ENCODE results near the gene UBL4B. TPM values are rescaled to one million over a fixed set of nuclear protein-coding genes. Genes with fewer than 3 reads are reported as not detected.
A peak's percentile ranks its signal among the peaks of the same experiment; 100 is the strongest.

Gene UBL4B
- total RNA-seq, 6 experiments from 2014 or later, result not detected

DNA sequence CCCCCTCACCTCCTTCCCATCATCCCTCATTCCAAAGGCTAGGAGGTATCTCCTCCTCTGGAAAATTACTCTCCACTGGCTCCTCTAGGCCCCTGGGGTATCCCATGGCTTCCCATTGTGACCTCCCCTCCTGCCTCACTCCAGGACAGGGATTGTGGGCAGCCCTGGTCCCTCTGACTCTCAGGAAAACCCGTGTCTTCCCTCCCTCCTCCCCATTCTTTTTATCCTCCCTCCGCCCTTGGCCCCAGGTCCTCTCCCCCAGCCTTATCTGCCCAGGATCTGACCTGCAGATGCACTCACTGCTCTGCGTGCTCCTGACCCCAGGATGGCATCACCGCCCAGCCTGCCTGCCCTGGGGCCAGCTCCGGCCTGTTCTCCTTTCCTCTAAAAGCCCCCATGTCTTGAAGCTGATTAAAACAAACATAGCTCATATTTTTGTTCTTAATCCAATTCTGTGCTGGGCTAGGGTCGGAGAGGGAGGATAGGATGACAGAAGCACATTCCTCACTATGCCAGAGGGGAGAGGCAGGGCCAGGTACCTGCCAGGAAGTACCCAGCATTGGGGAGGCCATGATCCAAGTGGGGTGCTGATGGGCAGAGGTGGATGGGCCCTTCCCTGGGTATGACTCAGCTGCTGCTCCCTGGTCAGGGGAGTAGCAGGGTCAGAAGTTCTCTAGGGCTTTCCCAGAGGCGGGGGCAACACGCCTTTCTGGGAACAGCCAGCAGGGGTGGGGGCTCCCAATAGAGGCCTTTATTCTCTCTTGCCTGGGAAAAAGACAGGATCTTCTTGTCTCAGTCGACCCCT lies 13.8 kb upstream of the UBL4B start:
- Histone ChIP-seq H3K27ac (no peak overlapping the region), H3K4me3 (no peak overlapping the region), H3K27me3 (no peaks in the 10 kb centered on the region), H3K9me3 (no peaks in the 10 kb centered on the region), H3K36me3 (no peaks in the 10 kb centered on the region), H3K4me1 (peaks cover 0 to 19% (median 1%) of the 10 kb centered on the region in 4 donors)
- DNase-seq, result peak in 1 of 3 donors; percentile 76
- peak; percentile 22 to 90 (median 46) for ATAC-seq
- 53% methylated on average over 6 of the region's 9 CpGs for WGBS (ENCODE audit: insufficient coverage, low coverage, low lambda C conversion rate, missing lambda C conversion rate)
- intact Hi-C loops (cut with DNase I), result no loop called here
- no peak for TF ChIP-seq POLR2A (IDR thresholded peaks at IDR 0.05)
- TF ChIP-seq, protein P1, sequence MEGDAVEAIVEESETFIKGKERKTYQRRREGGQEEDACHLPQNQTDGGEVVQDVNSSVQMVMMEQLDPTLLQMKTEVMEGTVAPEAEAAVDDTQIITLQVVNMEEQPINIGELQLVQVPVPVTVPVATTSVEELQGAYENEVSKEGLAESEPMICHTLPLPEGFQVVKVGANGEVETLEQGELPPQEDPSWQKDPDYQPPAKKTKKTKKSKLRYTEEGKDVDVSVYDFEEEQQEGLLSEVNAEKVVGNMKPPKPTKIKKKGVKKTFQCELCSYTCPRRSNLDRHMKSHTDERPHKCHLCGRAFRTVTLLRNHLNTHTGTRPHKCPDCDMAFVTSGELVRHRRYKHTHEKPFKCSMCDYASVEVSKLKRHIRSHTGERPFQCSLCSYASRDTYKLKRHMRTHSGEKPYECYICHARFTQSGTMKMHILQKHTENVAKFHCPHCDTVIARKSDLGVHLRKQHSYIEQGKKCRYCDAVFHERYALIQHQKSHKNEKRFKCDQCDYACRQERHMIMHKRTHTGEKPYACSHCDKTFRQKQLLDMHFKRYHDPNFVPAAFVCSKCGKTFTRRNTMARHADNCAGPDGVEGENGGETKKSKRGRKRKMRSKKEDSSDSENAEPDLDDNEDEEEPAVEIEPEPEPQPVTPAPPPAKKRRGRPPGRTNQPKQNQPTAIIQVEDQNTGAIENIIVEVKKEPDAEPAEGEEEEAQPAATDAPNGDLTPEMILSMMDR (IDR thresholded peaks at IDR 0.05), result no peak

DNA sequence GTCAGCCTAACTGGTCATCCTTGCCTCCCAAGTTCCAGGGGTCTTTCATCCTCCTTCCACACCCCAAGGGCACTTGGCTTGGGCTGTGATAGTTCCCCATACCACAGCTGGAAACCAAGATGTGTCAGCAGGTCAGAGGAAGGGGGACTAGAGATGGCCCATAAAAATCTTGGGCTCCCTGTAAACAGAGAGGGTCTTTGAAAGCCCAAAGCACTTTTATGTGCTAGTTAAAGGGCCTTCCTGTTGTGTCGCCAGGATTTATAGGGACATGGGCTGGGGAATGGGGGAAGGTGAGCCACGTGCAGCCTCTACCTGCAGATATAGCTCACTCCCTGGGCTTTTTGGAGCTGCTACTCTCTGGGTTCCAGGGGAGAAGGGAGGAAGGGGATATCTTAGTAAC lies 11.9 kb upstream of the UBL4B start:
- 75% methylated on average over 2 of the region's 2 CpGs for WGBS (ENCODE audit: insufficient coverage, low coverage, low lambda C conversion rate, missing lambda C conversion rate)
- intact Hi-C loops (cut with DNase I), result loop anchor here in 1 of 2 donors (10.0 kb wide), 1 partner anchor 46 kb away; no protein-coding TSS in a partner anchor

DNA sequence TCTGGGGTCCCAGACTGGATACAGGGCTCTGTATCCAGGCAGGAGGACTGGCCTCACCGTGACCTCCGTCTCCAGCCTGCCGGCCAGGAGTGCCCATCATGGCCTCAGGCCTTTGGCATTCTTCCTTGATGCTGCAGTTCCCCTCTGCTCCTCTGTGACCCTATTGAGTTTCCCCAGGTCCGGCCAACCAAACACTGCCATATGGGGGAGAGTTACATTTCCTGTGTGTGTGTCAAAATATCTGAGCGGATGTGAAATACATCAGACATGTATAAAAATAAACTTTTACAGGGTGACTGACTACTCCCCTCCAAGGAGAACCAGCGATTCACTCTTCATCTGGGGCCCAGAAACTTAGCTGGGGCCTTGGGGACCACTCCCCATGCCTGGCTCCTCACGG lies 10.2 kb upstream of the UBL4B start:
- H3K9me3 ChIP-seq, result no peaks in the 10 kb centered on the region
- DNase-seq, result no peak
- ATAC-seq, result no peak
- intact Hi-C loops (cut with DNase I), result loop anchor here in 1 of 2 donors (10.0 kb wide), 1 partner anchor 47 kb away; no protein-coding TSS in a partner anchor
- no peak for TF ChIP-seq POLR2A (IDR thresholded peaks at IDR 0.05)
- WGBS (ENCODE audit: insufficient coverage, low coverage, low lambda C conversion rate, missing lambda C conversion rate), result 62% methylated on average over 4 of the region's 7 CpGs
- no peaks in the 10 kb centered on the region for H3K36me3 ChIP-seq
- H3K4me3 ChIP-seq, result no peak overlapping the region
- H3K27me3 ChIP-seq, result no peaks in the 10 kb centered on the region
- H3K27ac ChIP-seq, result no peak overlapping the region
- H3K4me1 ChIP-seq, result peaks cover 0 to 14% (median 0%) of the 10 kb centered on the region in 4 donors

More for the DNA sequence above, 11.9 kb upstream of the UBL4B start:
- Histone ChIP-seq H3K27ac (no peak overlapping the region), H3K27me3 (no peaks in the 10 kb centered on the region), H3K4me1 (peaks cover 0 to 14% (median 0%) of the 10 kb centered on the region in 4 donors), H3K9me3 (no peaks in the 10 kb centered on the region), H3K36me3 (no peaks in the 10 kb centered on the region), H3K4me3 (no peak overlapping the region)
- ATAC-seq (no peak), DNase-seq (no peak)
- TF ChIP-seq, protein P1 (IDR thresholded peaks at IDR 0.05), result no peak
- no peak for TF ChIP-seq POLR2A (IDR thresholded peaks at IDR 0.05)

DNA sequence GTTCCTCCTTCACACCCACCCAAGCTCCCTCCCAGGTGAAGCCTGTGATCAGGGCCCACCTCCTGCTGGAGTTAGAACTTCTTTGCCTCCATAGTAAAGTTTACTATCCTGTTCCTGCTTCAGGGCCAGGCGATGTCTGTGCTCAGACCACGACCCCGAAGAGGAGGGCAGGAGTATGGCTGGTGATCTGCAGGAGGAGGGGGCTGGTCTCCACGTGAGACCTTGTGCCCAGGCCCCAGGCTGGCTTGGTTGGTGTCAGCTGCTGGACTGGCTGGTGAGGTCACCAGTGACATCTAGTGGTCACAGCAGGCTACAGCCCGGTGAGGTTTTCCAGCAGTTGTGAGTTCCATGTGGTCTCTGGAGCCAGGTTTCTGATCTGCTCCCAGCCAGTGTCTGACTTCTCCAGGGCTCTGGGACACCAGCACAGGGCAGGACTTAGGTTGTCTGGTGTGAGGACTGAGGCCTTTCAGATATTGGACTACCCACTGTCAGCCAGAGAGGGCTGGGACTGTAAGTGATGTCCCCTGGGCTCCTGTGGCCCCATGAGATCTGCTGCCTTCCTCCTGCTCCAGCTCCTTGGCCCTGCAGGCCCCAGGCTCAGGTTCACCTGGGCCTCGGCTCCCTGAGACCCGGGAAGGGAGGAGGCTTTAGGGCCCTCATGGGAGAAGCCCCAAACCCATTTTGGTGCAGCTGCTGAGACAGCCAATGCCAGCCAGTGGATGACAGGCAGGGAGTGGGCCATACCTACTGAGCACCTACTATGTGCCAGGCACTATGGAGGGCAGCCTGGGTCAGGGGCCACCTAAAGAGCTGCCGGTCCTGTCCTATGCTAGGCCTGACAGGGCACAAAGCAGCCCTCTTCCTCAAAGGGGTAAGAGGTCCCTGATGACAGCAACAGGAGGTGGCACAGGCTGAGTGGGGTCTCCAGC lies 6.0 kb upstream of the UBL4B start:
- no peak for TF ChIP-seq POLR2A (IDR thresholded peaks at IDR 0.05)
- TF ChIP-seq, protein P1 (IDR thresholded peaks at IDR 0.05), result peak; percentile 86 to 96 (median 94)
- H3K27me3 ChIP-seq, result no peaks in the 10 kb centered on the region
- no CpG with 5 or more reads among the region's 8 CpGs for WGBS (ENCODE audit: insufficient coverage, low coverage, low lambda C conversion rate, missing lambda C conversion rate)
- H3K36me3 ChIP-seq, result no peaks in the 10 kb centered on the region
- ATAC-seq (peak; percentile 92 to 97 (median 96)), DNase-seq (peak; percentile 63 to 74 (median 72))
- H3K4me1 ChIP-seq, result no peaks in the 10 kb centered on the region
- intact Hi-C loops (cut with DNase I), result loop anchor here (5.0 to 10.0 kb wide), 2 partner anchors 51 to 54 kb away; no protein-coding TSS in a partner anchor
- no peaks in the 10 kb centered on the region for H3K9me3 ChIP-seq
- no peak overlapping the region for H3K27ac ChIP-seq
- no peak overlapping the region for H3K4me3 ChIP-seq

All from right lobe of liver (tissue), 6 donors.